WTC11 (cell line): ENCODE data around the gene RNF40. TPM values are rescaled to one million over a fixed set of nuclear protein-coding genes. Genes with fewer than 3 reads are reported as not detected.

Source experiments
- ATAC-seq: fragments of 200-7000 bp; cut with Tn5 transposase; 2 replicates; pipeline ENCODE4 v1.10.0; 2021; ENCODE audit warnings: mild to moderate bottlenecking, moderate library complexity
- CTCF ChIA-PET: fragments of 300-600 bp; sonication (Branson Sonifier 250); formaldehyde crosslinking; loops from one replicate; lab custom pipeline; 2021; ENCODE audit warnings: antibody characterized with exemption; lab: Charles Lee
- POLR2A ChIA-PET: fragments of 350-600 bp; sonication (Branson Sonifier 250); formaldehyde crosslinking; loops from one replicate; lab custom pipeline; 2021; ENCODE audit warnings: antibody characterized with exemption; lab: Charles Lee
- DNase-seq: peaks from one replicate; pipeline ENCODE4 v3.0.0; 2021; ENCODE audit warnings: low spot score
- H3K27ac Mint-ChIP-seq: 2 replicates; pipeline ENCODE4 v1.8.0; 2021; ENCODE audit warnings: mixed read lengths
- H3K27me3 Mint-ChIP-seq: 2 replicates; pipeline ENCODE4 v1.8.0; 2021; ENCODE audit warnings: low read depth, mild to moderate bottlenecking, moderate library complexity, mixed read lengths
- H3K36me3 Mint-ChIP-seq: 2 replicates; pipeline ENCODE4 v1.8.0; 2021; ENCODE audit warnings: mixed read lengths
- H3K4me1 Mint-ChIP-seq: 2 replicates; pipeline ENCODE4 v1.8.0; 2022; ENCODE audit warnings: mixed read lengths
- H3K4me3 Mint-ChIP-seq: 2 replicates; pipeline ENCODE4 v1.8.0; 2021; ENCODE audit warnings: mild to moderate bottlenecking, moderate library complexity, mixed read lengths
- H3K9me3 Mint-ChIP-seq: 2 replicates; pipeline ENCODE4 v1.8.0; 2021; ENCODE audit warnings: mixed read lengths
- AFF4 ChIP-seq: sonication (generic); formaldehyde crosslinking; IDR thresholded peaks from 2 replicates; pipeline ENCODE4 v1.8.1; 2023; ENCODE audit warnings: mild to moderate bottlenecking, missing genetic modification reagents, borderline replicate concordance
- AR ChIP-seq: fragments of 250-450 bp; sonication (Bioruptor Pico); IDR thresholded peaks from 2 replicates; pipeline ENCODE4 v1.9.0; 2021; ENCODE audit warnings: mild to moderate bottlenecking
- CREB1 ChIP-seq: sonication (generic); formaldehyde crosslinking; IDR thresholded peaks from 2 replicates; pipeline ENCODE4 v1.8.0; 2023; ENCODE audit warnings: mild to moderate bottlenecking, missing genetic modification reagents
- ELF4 ChIP-seq: sonication (generic); formaldehyde crosslinking; IDR thresholded peaks from 2 replicates; pipeline ENCODE4 v1.8.1; 2022; ENCODE audit warnings: low read depth, mild to moderate bottlenecking, moderate library complexity, missing genetic modification reagents
- GRHL2 ChIP-seq: fragments of 250-450 bp; sonication (Bioruptor Pico); IDR thresholded peaks from 2 replicates; pipeline ENCODE4 v1.8.0; 2022; ENCODE audit warnings: mild to moderate bottlenecking, moderate library complexity; ENCODE audit not compliant: insufficient replicate concordance, severe bottlenecking
- GTF2I ChIP-seq: fragments of 250-450 bp; sonication (Bioruptor Pico); conservative IDR thresholded peaks from 2 replicates; pipeline ENCODE4 v1.4.0; 2021; ENCODE audit warnings: mild to moderate bottlenecking
- IRF1 ChIP-seq: sonication (generic); formaldehyde crosslinking; IDR thresholded peaks from 2 replicates; pipeline ENCODE4 v1.8.0; 2023; ENCODE audit warnings: missing genetic modification reagents
- JUN ChIP-seq: sonication (generic); formaldehyde crosslinking; IDR thresholded peaks from 2 replicates; pipeline ENCODE4 v1.8.0; 2023; ENCODE audit warnings: mild to moderate bottlenecking, missing genetic modification reagents
- NFE2L1 ChIP-seq: sonication (generic); formaldehyde crosslinking; IDR thresholded peaks from 2 replicates; pipeline ENCODE4 v1.8.1; 2023; ENCODE audit warnings: missing genetic modification reagents
- PRDM15 ChIP-seq: sonication (generic); formaldehyde crosslinking; IDR thresholded peaks from 2 replicates; pipeline ENCODE4 v1.8.0; 2022; ENCODE audit warnings: missing genetic modification reagents
- RORB ChIP-seq: fragments of 250-450 bp; sonication (Bioruptor Pico); IDR thresholded peaks from 2 replicates; pipeline ENCODE4 v1.9.0; 2021; ENCODE audit warnings: mild to moderate bottlenecking
- SMAD3 ChIP-seq: sonication (generic); formaldehyde crosslinking; IDR thresholded peaks from 2 replicates; pipeline ENCODE4 v1.8.0; 2022; ENCODE audit warnings: missing genetic modification reagents, mild to moderate bottlenecking, borderline replicate concordance
- TEAD4 ChIP-seq: sonication (generic); formaldehyde crosslinking; IDR thresholded peaks from 2 replicates; pipeline ENCODE4 v1.8.0; 2022; ENCODE audit warnings: mild to moderate bottlenecking, missing genetic modification reagents
- ZNF138 ChIP-seq: sonication (generic); formaldehyde crosslinking; conservative IDR thresholded peaks from 2 replicates; pipeline ENCODE4 v1.8.1; 2022; ENCODE audit warnings: mild to moderate bottlenecking, moderate library complexity, missing genetic modification reagents
- ZNF423 ChIP-seq: fragments of 250-450 bp; sonication (Bioruptor Pico); IDR thresholded peaks from 2 replicates; pipeline ENCODE4 v2.1.2; 2022; ENCODE audit warnings: mild to moderate bottlenecking, moderate library complexity
- ZNF532 ChIP-seq: fragments of 250-450 bp; sonication (Bioruptor Pico); IDR thresholded peaks from 2 replicates; pipeline ENCODE4 v1.9.0; 2021; ENCODE audit warnings: mild to moderate bottlenecking, borderline replicate concordance
- total RNA-seq: library from RNA; stranded (reverse); gene quantifications from 3 replicates; pipeline ENCODE4 v1.2.3, GENCODE V29; 2021

RNF40 gene
- total RNA-seq, 1 experiment from 2014 or later: 77.1 TPM

GRCh38 chr16:30755955-30756780 lies 6.0 kb upstream of the RNF40 start (continued):
- no peak for TF ChIP-seq ZNF532 (CRISPR knock-in tag)
- TF ChIP-seq GTF2I (CRISPR knock-in tag): no peak
- TF ChIP-seq ZNF423 (CRISPR knock-in tag): no peak
- no peak for TF ChIP-seq IRF1 (CRISPR knock-in tag)
- no peak for TF ChIP-seq GRHL2 (CRISPR knock-in tag)
- TF ChIP-seq RORB (CRISPR knock-in tag): no peak
- no peak for TF ChIP-seq AFF4 (CRISPR knock-in tag)
- no peak for TF ChIP-seq ZNF138 (CRISPR knock-in tag)
- TF ChIP-seq TEAD4 (CRISPR knock-in tag): no peak
- TF ChIP-seq CREB1 (CRISPR knock-in tag): no peak
- TF ChIP-seq SMAD3: no peak

- DNase-seq: no peak
- POLR2A ChIA-PET: no interaction called here
- Mint-ChIP-seq H3K9me3 (no peaks in the 10 kb centered on the region), H3K4me3 (no peak overlapping the region), H3K4me1 (peaks cover 9% of the 10 kb centered on the region), H3K36me3 (peaks cover 9% of the 10 kb centered on the region; the same call in 1 of the 2 replicates), H3K27me3 (no peaks in the 10 kb centered on the region), H3K27ac (no peak overlapping the region)
- ATAC-seq: no peak
- CTCF ChIA-PET: interaction anchor here (1.2 kb wide), 1 partner anchor 88 kb away, joined by 3 read pairs; no protein-coding TSS in a partner anchor
- TF ChIP-seq PRDM15 (CRISPR knock-in tag) (no peak), AR (CRISPR knock-in tag) (no peak), NFE2L1 (CRISPR knock-in tag) (no peak), JUN (CRISPR knock-in tag) (no peak), AFF4 (CRISPR knock-in tag) (no peak), ELF4 (CRISPR knock-in tag) (no peak)
Observed at GRCh38 chr16:30756781-30757100, 5.4 kb upstream of the RNF40 start.
